ENCODE results near the gene CLEC16A. TPM values are rescaled to one million over a fixed set of nuclear protein-coding genes. Genes with fewer than 3 reads are reported as not detected.

The CLEC16A gene
- total RNA-seq, 1 donor from 2014 or later, result 14.6 TPM

- H3K36me3 ChIP-seq (ENCODE audit: control insufficient read depth in 3 of 3, insufficient read depth in 3 of 3, low read length in 3 of 3), result no peaks in the 10 kb centered on the region
- H3K27me3 ChIP-seq (ENCODE audit: control insufficient read depth in 3 of 3, insufficient read depth in 3 of 3, low read length in 3 of 3), result peaks cover 8 to 30% (median 13%) of the 10 kb centered on the region in 3 donors
- peaks cover 7 to 13% (median 9%) of the 10 kb centered on the region in 3 donors for H3K9me3 ChIP-seq (ENCODE audit: control insufficient read depth in 3 of 3, low read length in 3 of 3)
- H3K27ac ChIP-seq (ENCODE audit: low read depth, low read length), result no peak overlapping the region
- H3K4me3 ChIP-seq (ENCODE audit: low read length in 3 of 3), result no peak overlapping the region
- H3K9ac ChIP-seq (ENCODE audit: low read depth in 1 of 3, low read length in 3 of 3), result no peak overlapping the region
- peaks cover 0 to 8% (median 3%) of the 10 kb centered on the region in 3 donors for H3K4me1 ChIP-seq (ENCODE audit: control insufficient read depth in 3 of 3, insufficient read depth in 3 of 3, low read length in 3 of 3)
Observed at GRCh38 chr16:11211061-11211976, 267.0 kb downstream of the CLEC16A start.

GRCh38 chr16:11211977-11212797 is 267.8 kb downstream of the CLEC16A start:
- Histone ChIP-seq H3K27me3 (ENCODE audit: control insufficient read depth in 3 of 3, insufficient read depth in 3 of 3, low read length in 3 of 3) (peaks cover 8 to 30% (median 13%) of the 10 kb centered on the region in 3 donors), H3K27ac (ENCODE audit: low read depth, low read length) (no peak overlapping the region), H3K36me3 (ENCODE audit: control insufficient read depth in 3 of 3, insufficient read depth in 3 of 3, low read length in 3 of 3) (no peaks in the 10 kb centered on the region), H3K9me3 (ENCODE audit: control insufficient read depth in 3 of 3, low read length in 3 of 3) (peaks cover 7 to 17% (median 10%) of the 10 kb centered on the region in 3 donors), H3K9ac (ENCODE audit: low read depth in 1 of 3, low read length in 3 of 3) (no peak overlapping the region), H3K4me1 (ENCODE audit: control insufficient read depth in 3 of 3, insufficient read depth in 3 of 3, low read length in 3 of 3) (peaks cover 0 to 4% (median 3%) of the 10 kb centered on the region in 3 donors), H3K4me3 (ENCODE audit: low read length in 3 of 3) (no peak overlapping the region)

DNA sequence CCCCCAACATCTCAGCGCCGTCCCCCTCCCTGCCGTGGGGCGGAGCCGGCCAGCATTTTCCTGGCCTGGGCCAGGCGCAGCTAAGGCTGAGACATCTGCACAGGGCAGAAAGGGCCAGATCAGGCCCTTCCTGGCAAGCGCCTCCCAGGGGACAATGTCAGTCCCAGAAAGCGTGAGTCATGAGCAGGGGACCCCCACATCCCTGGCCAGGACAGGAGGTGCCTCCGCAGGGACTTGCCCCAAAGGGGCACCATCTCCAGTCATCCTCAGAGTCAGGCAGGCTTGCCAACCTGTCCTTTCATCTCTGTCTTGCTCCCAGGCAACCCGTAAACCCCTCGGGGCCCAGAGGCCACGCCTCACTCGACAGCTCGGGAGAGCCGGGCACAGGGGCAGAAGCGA is 268.4 kb downstream of the CLEC16A start:
- peaks cover 8 to 25% (median 13%) of the 10 kb centered on the region in 3 donors for H3K27me3 ChIP-seq (ENCODE audit: control insufficient read depth in 3 of 3, insufficient read depth in 3 of 3, low read length in 3 of 3)
- no peak overlapping the region for H3K4me3 ChIP-seq (ENCODE audit: low read length in 3 of 3)
- peaks cover 5 to 12% (median 7%) of the 10 kb centered on the region in 3 donors for H3K9me3 ChIP-seq (ENCODE audit: control insufficient read depth in 3 of 3, low read length in 3 of 3)
- H3K9ac ChIP-seq (ENCODE audit: low read depth in 1 of 3, low read length in 3 of 3), result no peak overlapping the region
- no peak overlapping the region for H3K27ac ChIP-seq (ENCODE audit: low read depth, low read length)
- H3K36me3 ChIP-seq (ENCODE audit: control insufficient read depth in 3 of 3, insufficient read depth in 3 of 3, low read length in 3 of 3), result no peaks in the 10 kb centered on the region
- H3K4me1 ChIP-seq (ENCODE audit: control insufficient read depth in 3 of 3, insufficient read depth in 3 of 3, low read length in 3 of 3), result peaks cover 0 to 4% (median 3%) of the 10 kb centered on the region in 3 donors

- peaks cover 0 to 4% (median 3%) of the 10 kb centered on the region in 3 donors for H3K4me1 ChIP-seq (ENCODE audit: control insufficient read depth in 3 of 3, insufficient read depth in 3 of 3, low read length in 3 of 3)
- peaks cover 5 to 10% (median 7%) of the 10 kb centered on the region in 3 donors for H3K9me3 ChIP-seq (ENCODE audit: control insufficient read depth in 3 of 3, low read length in 3 of 3)
- no peak overlapping the region for H3K27ac ChIP-seq (ENCODE audit: low read depth, low read length)
- H3K4me3 ChIP-seq (ENCODE audit: low read length in 3 of 3), result no peak overlapping the region
- peaks cover 5 to 19% (median 12%) of the 10 kb centered on the region in 3 donors for H3K27me3 ChIP-seq (ENCODE audit: control insufficient read depth in 3 of 3, insufficient read depth in 3 of 3, low read length in 3 of 3)
- H3K9ac ChIP-seq (ENCODE audit: low read depth in 1 of 3, low read length in 3 of 3), result no peak overlapping the region
- no peaks in the 10 kb centered on the region for H3K36me3 ChIP-seq (ENCODE audit: control insufficient read depth in 3 of 3, insufficient read depth in 3 of 3, low read length in 3 of 3)
Observed at GRCh38 chr16:11213373-11213772, 269.0 kb downstream of the CLEC16A start.

GRCh38 chr16:11213799-11214198 is 269.4 kb downstream of the CLEC16A start:
- no peak overlapping the region for H3K9ac ChIP-seq (ENCODE audit: low read depth in 1 of 3, low read length in 3 of 3)
- peaks cover 7 to 10% (median 7%) of the 10 kb centered on the region in 3 donors for H3K9me3 ChIP-seq (ENCODE audit: control insufficient read depth in 3 of 3, low read length in 3 of 3)
- peaks cover 0 to 4% (median 3%) of the 10 kb centered on the region in 3 donors for H3K4me1 ChIP-seq (ENCODE audit: control insufficient read depth in 3 of 3, insufficient read depth in 3 of 3, low read length in 3 of 3)
- H3K36me3 ChIP-seq (ENCODE audit: control insufficient read depth in 3 of 3, insufficient read depth in 3 of 3, low read length in 3 of 3), result no peaks in the 10 kb centered on the region
- H3K4me3 ChIP-seq (ENCODE audit: low read length in 3 of 3), result no peak overlapping the region
- H3K27ac ChIP-seq (ENCODE audit: low read depth, low read length), result no peak overlapping the region
- peaks cover 4 to 17% (median 8%) of the 10 kb centered on the region in 3 donors for H3K27me3 ChIP-seq (ENCODE audit: control insufficient read depth in 3 of 3, insufficient read depth in 3 of 3, low read length in 3 of 3)

GRCh38 chr16:11215935-11216556 is 271.7 kb downstream of the CLEC16A start:
- Histone ChIP-seq H3K9ac (ENCODE audit: low read depth in 1 of 3, low read length in 3 of 3) (no peak overlapping the region), H3K4me1 (ENCODE audit: control insufficient read depth in 3 of 3, insufficient read depth in 3 of 3, low read length in 3 of 3) (peaks cover 0 to 4% (median 3%) of the 10 kb centered on the region in 3 donors), H3K4me3 (ENCODE audit: low read length in 3 of 3) (no peak overlapping the region), H3K36me3 (ENCODE audit: control insufficient read depth in 3 of 3, insufficient read depth in 3 of 3, low read length in 3 of 3) (no peaks in the 10 kb centered on the region), H3K27me3 (ENCODE audit: control insufficient read depth in 3 of 3, insufficient read depth in 3 of 3, low read length in 3 of 3) (peaks cover 4 to 17% (median 5%) of the 10 kb centered on the region in 3 donors), H3K27ac (ENCODE audit: low read depth, low read length) (no peak overlapping the region), H3K9me3 (ENCODE audit: control insufficient read depth in 3 of 3, low read length in 3 of 3) (peaks cover 7 to 13% (median 11%) of the 10 kb centered on the region in 3 donors)

DNA sequence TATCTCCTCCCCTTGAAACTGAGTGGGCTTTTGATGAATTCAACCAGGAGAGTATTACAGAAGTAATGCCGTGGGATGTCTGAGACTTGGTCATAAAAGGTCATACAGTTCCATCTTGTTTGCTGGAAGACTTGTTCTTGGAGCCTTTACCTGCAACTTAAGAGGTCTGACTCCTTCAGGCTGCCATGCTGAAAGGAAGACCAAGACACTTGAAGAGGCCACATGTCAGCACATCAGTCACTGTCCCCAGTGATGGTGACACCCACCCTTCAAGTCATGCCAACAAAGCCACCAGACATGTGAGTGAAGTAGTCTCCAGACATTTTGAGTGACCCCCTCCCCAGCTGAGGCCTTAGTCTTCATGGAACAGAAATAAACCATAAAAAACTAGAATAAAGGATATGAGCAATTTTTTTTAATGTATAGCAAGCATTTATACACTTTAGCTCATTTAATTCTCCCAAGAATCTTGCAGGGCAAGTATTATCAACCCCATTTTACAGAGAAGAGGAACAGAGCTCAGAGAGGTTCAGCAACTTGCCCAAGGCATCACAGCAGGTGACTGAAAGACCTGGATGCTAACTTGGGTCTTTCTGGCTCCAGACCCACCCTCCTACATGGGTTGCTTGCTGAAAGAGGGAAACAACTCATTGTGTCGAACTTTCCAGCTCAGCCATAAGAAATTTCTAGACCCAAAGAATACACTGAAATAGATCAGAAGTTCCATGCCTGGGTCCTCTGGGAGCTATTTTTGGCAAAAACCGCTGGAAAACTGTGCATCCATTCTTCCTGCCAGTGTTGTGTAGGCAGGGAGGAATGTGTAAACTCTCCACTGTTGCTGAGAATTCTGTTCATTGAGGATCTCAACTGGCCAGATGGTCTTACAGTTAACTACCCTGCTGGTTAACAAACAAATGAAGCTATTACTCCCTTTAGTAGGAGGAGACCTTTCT is 273.6 kb downstream of the CLEC16A start:
- Histone ChIP-seq H3K27ac (ENCODE audit: low read depth, low read length) (no peak overlapping the region), H3K9me3 (ENCODE audit: control insufficient read depth in 3 of 3, low read length in 3 of 3) (peaks cover 7 to 13% (median 11%) of the 10 kb centered on the region in 3 donors), H3K4me3 (ENCODE audit: low read length in 3 of 3) (no peak overlapping the region), H3K36me3 (ENCODE audit: control insufficient read depth in 3 of 3, insufficient read depth in 3 of 3, low read length in 3 of 3) (no peaks in the 10 kb centered on the region), H3K27me3 (ENCODE audit: control insufficient read depth in 3 of 3, insufficient read depth in 3 of 3, low read length in 3 of 3) (no peaks in the 10 kb centered on the region), H3K4me1 (ENCODE audit: control insufficient read depth in 3 of 3, insufficient read depth in 3 of 3, low read length in 3 of 3) (no peaks in the 10 kb centered on the region), H3K9ac (ENCODE audit: low read depth in 1 of 3, low read length in 3 of 3) (no peak overlapping the region)

DNA sequence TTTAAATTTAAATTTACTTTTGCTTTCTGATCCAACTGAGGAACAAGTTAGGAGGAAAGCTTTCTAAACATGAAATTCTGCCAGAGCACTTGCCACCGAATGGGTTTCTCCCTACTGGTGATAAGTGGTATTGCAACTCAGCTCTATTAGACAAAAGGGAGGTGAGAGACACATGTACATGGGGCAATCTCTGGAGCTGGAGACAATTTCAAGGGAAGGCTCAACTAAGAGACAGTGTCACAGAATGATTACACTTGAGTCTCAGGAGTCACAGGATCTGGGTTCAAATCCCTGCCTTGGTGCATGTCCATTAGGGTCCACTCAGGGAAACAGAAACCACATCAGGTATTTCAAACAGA is 274.2 kb downstream of the CLEC16A start:
- Histone ChIP-seq H3K9me3 (ENCODE audit: control insufficient read depth in 3 of 3, low read length in 3 of 3) (peaks cover 7 to 13% (median 11%) of the 10 kb centered on the region in 3 donors), H3K4me1 (ENCODE audit: control insufficient read depth in 3 of 3, insufficient read depth in 3 of 3, low read length in 3 of 3) (no peaks in the 10 kb centered on the region), H3K4me3 (ENCODE audit: low read length in 3 of 3) (no peak overlapping the region), H3K9ac (ENCODE audit: low read depth in 1 of 3, low read length in 3 of 3) (no peak overlapping the region), H3K36me3 (ENCODE audit: control insufficient read depth in 3 of 3, insufficient read depth in 3 of 3, low read length in 3 of 3) (no peaks in the 10 kb centered on the region), H3K27me3 (ENCODE audit: control insufficient read depth in 3 of 3, insufficient read depth in 3 of 3, low read length in 3 of 3) (no peaks in the 10 kb centered on the region), H3K27ac (ENCODE audit: low read depth, low read length) (no peak overlapping the region)

- H3K27me3 ChIP-seq (ENCODE audit: control insufficient read depth in 3 of 3, insufficient read depth in 3 of 3, low read length in 3 of 3), result no peaks in the 10 kb centered on the region
- no peak overlapping the region for H3K9ac ChIP-seq (ENCODE audit: low read depth in 1 of 3, low read length in 3 of 3)
- no peak overlapping the region for H3K27ac ChIP-seq (ENCODE audit: low read depth, low read length)
- H3K9me3 ChIP-seq (ENCODE audit: control insufficient read depth in 3 of 3, low read length in 3 of 3), result peaks cover 7 to 13% (median 11%) of the 10 kb centered on the region in 3 donors
- no peak overlapping the region for H3K4me3 ChIP-seq (ENCODE audit: low read length in 3 of 3)
- H3K36me3 ChIP-seq (ENCODE audit: control insufficient read depth in 3 of 3, insufficient read depth in 3 of 3, low read length in 3 of 3), result no peaks in the 10 kb centered on the region
- peaks cover 0 to 4% (median 3%) of the 10 kb centered on the region in 3 donors for H3K4me1 ChIP-seq (ENCODE audit: control insufficient read depth in 3 of 3, insufficient read depth in 3 of 3, low read length in 3 of 3)
Observed at GRCh38 chr16:11219178-11219577, 274.8 kb downstream of the CLEC16A start.

Measured in skeletal muscle tissue (tissue), 4 donors.